Uterus (tissue), 2 donors: Measurements from ENCODE around the gene GTPBP3.

Experiments
- POLR2A ChIP-seq, 2 donors: fragments of 450-650 bp; IDR thresholded peaks; one replicate each; pipeline ENCODE4 v1.6.1; 2016; ENCODE audit warnings: antibody characterized with exemption in 2 of 2, mild to moderate bottlenecking in 1 of 2, moderate library complexity in 1 of 2
- TF ChIP-seq, protein P1 (sequence below), 4 experiments: fragments of 200-600 bp in 2 of 4; fragments of 450-650 bp in 2 of 4; sonication (generic) in 2 of 4; IDR thresholded peaks; one replicate each; pipeline ENCODE4 v1.5.1; 2016 to 2019; ENCODE audit warnings: antibody characterized with exemption in 4 of 4, mild to moderate bottlenecking in 2 of 4, moderate library complexity in 1 of 4

DNA sequence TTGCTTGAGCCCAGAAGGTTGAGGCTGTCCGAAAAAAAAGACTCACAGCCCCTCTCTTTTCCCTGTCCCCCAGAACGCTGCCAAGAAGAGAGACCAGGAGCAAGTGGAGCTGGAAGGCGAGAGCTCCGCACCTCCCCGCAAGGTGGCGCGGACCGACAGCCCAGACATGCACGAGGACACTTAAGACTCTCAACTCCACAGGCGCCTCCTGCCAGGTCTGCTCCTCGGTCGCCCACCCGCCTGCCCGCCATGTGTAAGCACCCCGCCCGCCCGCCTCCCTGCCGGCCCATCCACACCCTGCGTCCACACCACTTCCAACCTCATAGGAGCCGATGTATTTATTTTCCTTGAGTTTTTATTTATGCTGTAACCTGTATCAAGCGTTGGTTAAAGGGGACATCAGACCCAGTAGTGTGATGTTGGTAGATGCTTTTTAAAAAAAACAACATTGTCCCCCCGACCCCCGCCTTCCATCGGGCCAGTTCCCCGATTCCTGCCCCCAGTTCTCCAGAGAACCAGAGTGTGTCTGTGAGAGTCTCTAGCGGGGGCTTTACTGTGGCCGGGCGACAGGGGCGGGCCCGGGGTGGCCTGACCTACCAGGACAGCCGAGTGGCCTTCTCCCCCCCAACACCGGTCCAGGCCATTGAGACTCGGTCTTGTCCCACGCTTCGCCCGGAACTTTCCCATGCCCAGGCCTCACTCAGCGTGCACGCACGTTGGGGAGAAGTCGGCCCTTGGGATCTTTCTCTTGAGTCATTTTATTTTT is 17.7 kb upstream of the GTPBP3 start:
- no peak for TF ChIP-seq POLR2A (IDR thresholded peaks at IDR 0.05)
- TF ChIP-seq, protein P1, sequence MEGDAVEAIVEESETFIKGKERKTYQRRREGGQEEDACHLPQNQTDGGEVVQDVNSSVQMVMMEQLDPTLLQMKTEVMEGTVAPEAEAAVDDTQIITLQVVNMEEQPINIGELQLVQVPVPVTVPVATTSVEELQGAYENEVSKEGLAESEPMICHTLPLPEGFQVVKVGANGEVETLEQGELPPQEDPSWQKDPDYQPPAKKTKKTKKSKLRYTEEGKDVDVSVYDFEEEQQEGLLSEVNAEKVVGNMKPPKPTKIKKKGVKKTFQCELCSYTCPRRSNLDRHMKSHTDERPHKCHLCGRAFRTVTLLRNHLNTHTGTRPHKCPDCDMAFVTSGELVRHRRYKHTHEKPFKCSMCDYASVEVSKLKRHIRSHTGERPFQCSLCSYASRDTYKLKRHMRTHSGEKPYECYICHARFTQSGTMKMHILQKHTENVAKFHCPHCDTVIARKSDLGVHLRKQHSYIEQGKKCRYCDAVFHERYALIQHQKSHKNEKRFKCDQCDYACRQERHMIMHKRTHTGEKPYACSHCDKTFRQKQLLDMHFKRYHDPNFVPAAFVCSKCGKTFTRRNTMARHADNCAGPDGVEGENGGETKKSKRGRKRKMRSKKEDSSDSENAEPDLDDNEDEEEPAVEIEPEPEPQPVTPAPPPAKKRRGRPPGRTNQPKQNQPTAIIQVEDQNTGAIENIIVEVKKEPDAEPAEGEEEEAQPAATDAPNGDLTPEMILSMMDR (IDR thresholded peaks at IDR 0.05): no peak
